GM21381 (cell line): ENCODE data around the gene HOXC11.

ENCODE experiments used
- ATAC-seq: cut with Tn5 transposase; IDR thresholded peaks from one replicate; pipeline ENCODE4 v1.9.1; 2021; ENCODE audit warnings: mild to moderate bottlenecking, moderate library complexity; ENCODE audit not compliant: unreplicated experiment

Gene HOXC11

DNA sequence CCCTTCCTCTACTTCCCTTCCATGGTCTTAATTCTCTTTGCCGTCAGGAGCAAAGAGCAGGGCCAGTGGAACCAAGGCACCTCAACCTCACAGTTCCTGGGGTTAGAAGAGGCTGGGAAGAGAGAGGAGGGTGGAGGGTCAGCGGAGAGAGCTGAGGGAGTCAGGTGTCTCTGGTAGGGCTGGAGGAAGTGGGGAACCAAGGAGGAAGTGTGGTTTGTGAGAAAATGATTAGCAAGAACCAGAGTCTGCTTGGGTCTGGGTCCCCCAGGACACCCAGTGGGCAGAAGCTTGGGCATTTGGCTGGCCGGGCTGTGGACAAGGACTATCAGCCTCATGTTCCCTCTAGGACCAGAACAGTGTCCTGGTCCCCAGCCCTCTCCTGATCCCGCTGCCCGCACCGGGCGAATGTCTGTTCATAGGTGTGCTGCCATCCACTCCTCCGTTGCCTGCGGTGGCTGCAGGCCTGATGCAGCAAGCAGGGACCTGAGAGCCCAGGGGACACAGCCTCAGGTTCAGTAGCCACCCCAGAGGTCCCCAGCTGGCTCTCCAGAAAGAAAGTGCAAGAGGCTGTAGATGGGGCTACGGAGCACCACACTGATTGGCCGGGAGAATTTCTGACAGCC, 15.9 kb upstream of the HOXC11 start:
- no peak for ATAC-seq

GRCh38 chr12:53958128-53958527, 14.8 kb upstream of the HOXC11 start:
- ATAC-seq: no peak

DNA sequence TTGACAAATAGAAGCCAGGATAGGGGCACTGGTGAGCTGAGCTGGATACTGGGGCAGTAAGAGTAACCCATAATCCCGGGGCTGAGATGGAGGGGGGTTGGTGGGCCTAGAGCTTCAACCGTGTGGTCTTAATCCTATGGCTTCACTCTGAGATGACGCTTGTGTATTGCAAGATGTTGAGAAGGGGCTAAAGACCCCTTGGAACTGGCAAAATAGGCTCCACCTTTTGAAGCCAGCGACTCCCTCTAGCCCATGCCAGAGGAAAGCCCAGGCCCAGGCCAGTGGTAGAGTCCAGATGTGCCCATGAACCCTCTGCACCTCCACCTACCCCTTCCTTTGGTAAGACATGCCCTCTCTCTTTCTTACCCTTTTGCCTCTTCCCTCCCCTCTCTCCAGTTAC, 13.6 kb upstream of the HOXC11 start:
- ATAC-seq: no peak

GRCh38 chr12:53960187-53961024, 12.5 kb upstream of the HOXC11 start:
- no peak for ATAC-seq

GRCh38 chr12:53961025-53961761, 11.7 kb upstream of the HOXC11 start:
- no peak for ATAC-seq

- ATAC-seq: no peak
Observed at GRCh38 chr12:53963005-53963404, 9.9 kb upstream of the HOXC11 start.

DNA sequence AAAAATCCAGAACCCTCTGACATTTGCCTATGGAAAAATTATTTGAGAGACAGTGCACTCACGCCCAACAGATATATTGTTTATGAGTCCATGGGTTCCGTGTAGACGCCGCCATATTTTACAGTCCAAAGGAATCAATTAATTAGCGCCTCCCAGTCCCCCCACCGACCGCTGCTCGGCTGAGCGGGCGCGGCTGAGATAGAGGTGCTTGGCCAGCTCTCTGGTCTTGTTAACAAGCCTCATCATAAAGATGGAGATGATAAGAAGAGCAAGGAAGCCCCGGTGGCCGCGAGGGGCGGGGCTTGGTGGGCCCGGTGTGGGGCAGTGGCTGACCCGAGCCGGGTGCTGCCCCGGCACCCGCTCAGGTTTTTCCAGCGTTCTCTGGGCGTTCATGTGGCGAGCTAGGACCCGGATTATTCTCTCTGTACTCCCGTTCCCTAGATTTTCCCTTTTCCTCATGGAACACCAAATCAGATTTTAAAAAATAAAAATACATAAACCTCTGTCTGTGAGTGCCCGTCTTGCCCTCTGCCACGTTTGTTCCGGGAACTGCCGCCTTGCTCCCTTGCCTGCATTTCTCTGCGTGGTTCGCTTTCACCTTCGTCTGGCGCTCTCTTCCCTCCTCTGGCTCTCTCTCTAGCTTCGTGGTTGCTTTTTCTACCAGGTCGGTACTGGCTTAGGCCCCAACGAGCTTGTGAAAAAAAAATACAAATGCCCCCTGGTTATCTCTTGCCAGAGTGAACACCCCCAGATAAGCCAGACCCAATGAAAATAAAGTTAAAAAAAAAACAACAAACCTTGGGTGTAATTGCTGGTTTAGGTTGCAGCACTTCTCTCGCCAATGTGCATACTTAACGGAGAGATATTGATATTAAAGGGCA, 9.3 kb upstream of the HOXC11 start:
- ATAC-seq: no peak

GRCh38 chr12:53964315-53964713, 8.6 kb upstream of the HOXC11 start:
- no peak for ATAC-seq

DNA sequence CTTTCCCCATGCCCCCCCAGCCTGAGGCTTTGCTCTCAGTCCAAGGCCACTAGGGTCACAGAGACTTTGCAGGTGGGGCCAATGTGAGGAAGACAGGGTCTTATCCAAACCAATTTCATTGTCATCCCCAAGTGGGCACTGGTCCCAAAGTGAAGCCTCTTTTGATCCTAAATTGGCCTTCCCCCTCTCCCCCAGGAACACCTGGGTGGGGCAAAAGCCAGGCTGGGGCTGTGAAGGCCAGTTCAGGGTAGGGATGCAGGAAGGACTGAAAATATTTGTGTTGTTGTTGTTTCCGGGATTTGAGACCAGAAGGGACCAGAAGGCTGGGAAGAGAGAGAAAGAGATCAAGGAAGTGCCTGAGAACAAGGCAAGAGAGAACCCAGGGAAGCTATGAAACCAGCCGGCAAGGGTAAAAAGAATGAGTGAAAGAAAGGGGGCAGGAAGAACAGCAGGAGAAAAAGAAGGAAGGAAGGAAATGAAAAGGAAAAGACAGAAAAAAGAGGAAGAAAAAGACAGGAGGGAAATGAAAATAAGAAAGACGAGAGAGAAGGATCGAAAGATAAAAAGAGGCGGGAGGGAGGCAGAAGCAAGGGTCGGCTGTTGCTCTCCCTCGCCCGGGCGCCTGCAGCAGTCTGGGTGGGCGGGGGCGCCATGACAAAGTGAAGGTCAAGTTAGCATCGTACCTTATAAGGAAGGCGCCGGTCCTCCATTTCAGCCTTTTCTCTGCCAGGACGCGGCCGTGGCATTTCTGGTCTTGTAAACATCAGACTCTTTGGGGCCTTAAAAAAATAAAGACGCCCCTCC, 7.4 kb upstream of the HOXC11 start:
- no peak for ATAC-seq

DNA sequence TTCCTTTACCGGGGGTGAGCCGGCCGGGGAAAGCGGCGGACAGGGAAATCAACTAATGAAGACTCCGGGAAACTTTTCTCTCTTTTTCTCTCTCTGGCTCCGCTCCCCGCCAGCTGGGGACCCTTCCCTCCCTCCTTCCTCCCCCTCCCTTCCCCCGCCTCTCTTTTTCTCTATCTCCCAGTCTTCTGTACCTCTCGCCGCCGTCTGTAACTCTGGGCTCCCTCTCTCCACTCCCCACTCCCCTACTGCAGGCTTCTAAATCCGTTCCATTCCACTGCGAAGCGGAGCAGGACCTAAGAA, 6.9 kb upstream of the HOXC11 start:
- no peak for ATAC-seq

- ATAC-seq: no peak
Observed at GRCh38 chr12:53966385-53967133, 6.4 kb upstream of the HOXC11 start.

DNA sequence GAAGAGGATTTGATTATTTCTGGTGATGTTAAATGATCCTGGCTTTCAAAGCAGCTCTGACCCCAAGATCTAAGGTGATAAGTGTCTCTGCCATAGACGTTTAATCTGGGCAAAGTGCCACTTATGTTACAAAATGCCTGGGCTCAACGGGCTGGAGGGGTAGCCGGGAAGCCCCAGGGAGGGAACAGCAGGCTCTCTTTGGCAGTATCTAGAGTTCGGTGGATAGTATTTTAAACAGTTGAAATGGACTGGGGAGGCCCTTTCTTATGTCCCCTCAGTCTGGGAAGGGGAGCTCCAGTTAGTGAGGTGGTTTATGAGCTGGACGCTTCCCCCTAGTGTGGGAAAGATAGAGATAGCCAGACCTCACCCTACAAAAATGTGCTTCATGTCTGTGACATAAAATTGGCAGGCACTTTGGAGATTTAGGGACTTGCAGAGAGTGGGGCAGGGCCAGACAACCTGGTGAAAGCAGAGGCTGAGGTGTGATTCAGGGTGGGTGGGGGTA, 5.5 kb upstream of the HOXC11 start:
- no peak for ATAC-seq

GRCh38 chr12:53968214-53969127, 4.5 kb upstream of the HOXC11 start:
- no peak for ATAC-seq

- ATAC-seq: no peak
Observed at GRCh38 chr12:53969588-53970259, 3.2 kb upstream of the HOXC11 start.

- no peak for ATAC-seq
Observed at GRCh38 chr12:53970451-53970850, 2.5 kb upstream of the HOXC11 start.

- no peak for ATAC-seq
Observed at GRCh38 chr12:53971129-53971528, 1.8 kb upstream of the HOXC11 start.

- ATAC-seq: no peak
Observed at GRCh38 chr12:53971686-53972085, 1.2 kb upstream of the HOXC11 start.
